Stimulated activated naive CD8-positive, alpha-beta T cell treated with anti-CD3 and anti-CD28 coated beads, Interleukin-15, amount 100 ng/mL, for 72 hours (primary cell): ENCODE results near the gene CDH4.

Source experiments
- ATAC-seq: fragments of 150-1000 bp; cut with Tn5 transposase; 2 replicates; pipeline ENCODE4 v1.10.0; 2021; ENCODE audit warnings: mild to moderate bottlenecking, moderate library complexity
- DNase-seq, 2 donors: peaks; one replicate each; pipeline ENCODE4 v3.0.0; 2021 to 2022
- H3K27ac Mint-ChIP-seq, 2 donors: one replicate each; pipeline ENCODE4 v1.8.0; 2022; ENCODE audit warnings: mild to moderate bottlenecking in 2 of 2, mixed read lengths in 2 of 2, moderate library complexity in 2 of 2
- H3K27me3 Mint-ChIP-seq: one replicate; pipeline ENCODE4 v1.8.0; 2022; ENCODE audit warnings: mixed read lengths
- H3K4me1 Mint-ChIP-seq: one replicate; pipeline ENCODE4 v1.8.0; 2022; ENCODE audit warnings: mild to moderate bottlenecking, mixed read lengths
- H3K4me3 Mint-ChIP-seq, 2 donors: one replicate each; pipeline ENCODE4 v1.8.0; 2022; ENCODE audit warnings: mild to moderate bottlenecking in 2 of 2, mixed read lengths in 2 of 2, moderate library complexity in 1 of 2
- H3K9me3 Mint-ChIP-seq, 2 donors: one replicate each; pipeline ENCODE4 v1.8.0; 2022; ENCODE audit warnings: mixed read lengths in 2 of 2

CDH4 gene

DNA sequence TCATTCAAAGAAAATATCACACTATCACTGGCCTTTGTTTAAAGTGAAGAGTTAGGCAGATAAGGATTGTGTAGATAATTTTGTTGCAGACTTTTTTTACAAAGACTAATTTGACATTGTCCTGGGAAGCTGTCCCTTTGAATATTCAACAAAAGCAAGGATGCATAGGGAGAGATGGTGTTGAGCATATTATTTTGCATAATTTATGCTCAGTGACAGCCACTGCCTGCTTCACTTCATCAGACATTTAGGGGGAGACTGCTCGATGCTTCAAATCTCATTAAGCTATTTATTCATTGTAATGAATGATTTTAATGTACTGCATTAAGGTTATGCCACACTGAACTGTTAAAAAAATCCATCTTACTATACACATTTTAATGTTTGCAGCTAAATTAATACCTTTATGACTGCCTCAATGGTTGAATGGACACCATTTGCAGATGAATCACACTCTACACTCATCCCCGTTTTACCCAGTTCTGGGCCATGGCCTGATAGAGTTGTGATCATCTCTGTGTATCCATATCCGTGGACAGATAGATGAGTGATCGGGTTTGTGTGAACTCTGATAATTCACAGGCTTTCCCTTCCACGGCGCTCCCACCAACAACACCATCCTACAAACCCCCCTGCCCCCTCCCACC, 128.0 kb downstream of the CDH4 start:
- no peak overlapping the region for H3K27ac Mint-ChIP-seq
- no peak for ATAC-seq
- no peak for DNase-seq
- H3K4me1 Mint-ChIP-seq = no peaks in the 10 kb centered on the region
- H3K27me3 Mint-ChIP-seq = no peaks in the 10 kb centered on the region
- peaks cover 7 to 18% of the 10 kb centered on the region in 2 donors for H3K9me3 Mint-ChIP-seq
- H3K4me3 Mint-ChIP-seq = no peak overlapping the region

DNA sequence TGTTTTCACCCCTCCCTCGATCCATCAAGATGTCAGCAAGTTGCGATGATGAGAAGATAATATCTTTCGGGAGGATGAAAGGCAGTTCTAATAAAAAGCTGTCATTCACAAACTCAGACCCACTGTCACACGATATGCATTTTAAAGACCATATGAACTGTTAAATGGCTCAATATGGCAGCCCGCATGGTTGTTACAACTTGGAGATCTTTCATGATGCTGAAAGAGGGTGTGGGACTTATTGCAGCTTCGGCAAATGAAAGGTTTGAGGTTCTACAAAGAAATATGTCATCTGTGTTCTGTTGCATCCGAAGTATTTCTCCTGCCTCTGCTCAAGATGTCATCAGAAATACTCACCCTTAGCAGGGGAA, 128.5 kb downstream of the CDH4 start:
- DNase-seq (no peak), ATAC-seq (no peak)
- H3K27ac Mint-ChIP-seq = no peak overlapping the region
- H3K4me1 Mint-ChIP-seq = no peaks in the 10 kb centered on the region
- H3K9me3 Mint-ChIP-seq = peaks cover 7 to 18% of the 10 kb centered on the region in 2 donors
- no peak overlapping the region for H3K4me3 Mint-ChIP-seq
- H3K27me3 Mint-ChIP-seq = peaks cover 2% of the 10 kb centered on the region

DNA sequence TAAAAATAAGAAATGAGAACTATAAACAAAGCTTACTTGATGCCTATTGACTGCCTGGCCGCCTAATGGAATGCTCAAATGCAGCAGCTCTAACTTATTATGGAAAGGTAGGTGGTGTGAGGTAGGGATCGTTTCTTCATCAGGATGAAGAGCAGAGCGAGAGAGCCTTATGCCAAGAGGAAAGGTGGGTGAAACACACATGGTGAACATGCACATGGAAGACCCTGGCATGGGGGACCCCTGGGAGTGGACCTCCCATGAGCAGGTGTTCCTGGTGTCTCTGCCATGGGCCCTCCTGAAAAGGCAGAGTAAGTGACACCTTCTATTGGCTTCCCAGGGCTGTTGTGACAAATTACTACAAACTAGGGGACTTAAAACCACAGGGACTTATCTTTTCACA, 130.1 kb downstream of the CDH4 start:
- DNase-seq (no peak), ATAC-seq (no peak)
- peaks cover 17% of the 10 kb centered on the region for H3K27me3 Mint-ChIP-seq
- no peaks in the 10 kb centered on the region for H3K4me1 Mint-ChIP-seq
- H3K4me3 Mint-ChIP-seq = no peak overlapping the region
- H3K27ac Mint-ChIP-seq = no peak overlapping the region
- H3K9me3 Mint-ChIP-seq = peaks cover 7 to 18% of the 10 kb centered on the region in 2 donors

DNA sequence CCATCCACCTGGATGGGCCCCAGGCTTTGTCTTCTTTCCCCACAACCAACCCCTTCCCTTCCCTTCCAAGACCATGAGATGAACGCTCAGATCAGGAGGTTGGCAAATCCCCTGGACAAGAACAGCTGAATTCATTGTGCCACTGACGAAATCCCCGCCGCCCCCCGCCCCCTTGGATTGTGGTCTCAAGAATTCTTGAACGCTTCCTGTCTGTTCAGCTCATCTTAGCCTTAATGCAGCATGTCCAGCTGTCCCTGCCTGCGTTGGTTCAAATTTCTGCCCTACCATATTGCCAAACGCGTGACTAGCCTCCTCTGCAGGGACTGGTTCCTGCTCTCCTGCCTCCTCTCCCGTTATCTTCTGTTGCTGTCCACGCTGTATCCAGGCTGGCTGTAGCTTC, 133.2 kb downstream of the CDH4 start:
- DNase-seq (no peak), ATAC-seq (no peak)
- Mint-ChIP-seq H3K4me3 (no peak overlapping the region), H3K9me3 (peaks cover 12 to 27% of the 10 kb centered on the region in 2 donors), H3K27me3 (peaks cover 26% of the 10 kb centered on the region), H3K4me1 (no peaks in the 10 kb centered on the region), H3K27ac (no peak overlapping the region)

DNA sequence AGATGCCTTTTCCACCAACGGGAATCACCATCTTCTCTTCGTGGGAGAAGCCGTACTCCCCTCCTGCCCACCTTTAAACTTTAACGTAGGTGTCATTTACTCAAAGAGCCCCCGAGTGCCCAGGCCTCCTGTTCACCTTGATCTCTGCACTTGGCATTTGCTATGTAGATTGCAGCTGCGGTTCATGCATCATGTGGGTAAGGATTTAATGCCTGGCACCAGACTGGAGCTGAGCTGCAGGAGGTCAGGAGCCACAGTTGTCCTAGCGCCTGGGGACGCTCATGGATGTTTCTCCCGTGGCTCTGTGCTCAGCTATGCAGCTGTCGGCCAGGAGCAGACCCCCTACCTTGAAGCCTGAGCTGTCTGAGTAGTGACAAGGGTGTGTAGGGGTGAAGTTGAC, 133.7 kb downstream of the CDH4 start:
- Mint-ChIP-seq H3K27ac (no peak overlapping the region), H3K4me3 (no peak overlapping the region), H3K9me3 (peaks cover 12 to 27% of the 10 kb centered on the region in 2 donors), H3K27me3 (peaks cover 26% of the 10 kb centered on the region), H3K4me1 (no peaks in the 10 kb centered on the region)
- ATAC-seq (no peak), DNase-seq (no peak)

DNA sequence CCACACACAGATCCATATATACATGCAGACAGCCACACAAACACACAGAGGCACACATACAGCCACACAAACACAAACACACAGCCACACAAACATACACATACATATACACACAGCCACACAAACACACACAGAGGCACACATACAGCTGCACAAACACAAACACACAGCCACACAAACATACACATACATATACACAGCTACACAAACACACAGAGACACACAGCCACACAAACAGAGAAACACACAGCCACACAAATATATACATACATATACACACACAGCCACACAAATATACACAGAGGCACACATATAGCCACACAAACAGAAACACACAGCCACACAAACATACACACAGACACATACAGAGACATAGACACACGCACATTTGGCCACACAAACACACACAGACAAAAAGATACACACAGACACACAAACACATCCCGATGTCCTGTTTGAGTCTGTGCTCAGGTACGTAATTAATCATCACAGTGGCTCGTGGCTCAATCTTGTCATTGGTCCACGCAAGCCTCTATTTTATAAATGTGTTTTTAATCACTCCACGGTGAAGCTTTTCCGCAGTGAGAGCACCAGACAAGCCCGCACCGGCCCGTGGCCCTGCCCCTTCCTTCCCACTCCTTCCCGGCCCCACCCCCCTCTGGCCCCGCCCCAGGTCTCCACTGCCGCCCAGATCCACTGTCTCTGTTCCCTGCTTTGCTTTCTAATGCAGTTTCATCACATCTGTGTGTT, 135.3 kb downstream of the CDH4 start:
- Mint-ChIP-seq H3K27ac (peak overlapping the region in 1 of 2 donors; percentile 2), H3K9me3 (peaks cover 8 to 21% of the 10 kb centered on the region in 2 donors), H3K4me3 (no peak overlapping the region), H3K4me1 (no peaks in the 10 kb centered on the region), H3K27me3 (peaks cover 33% of the 10 kb centered on the region)
- ATAC-seq (no peak), DNase-seq (no peak)

DNA sequence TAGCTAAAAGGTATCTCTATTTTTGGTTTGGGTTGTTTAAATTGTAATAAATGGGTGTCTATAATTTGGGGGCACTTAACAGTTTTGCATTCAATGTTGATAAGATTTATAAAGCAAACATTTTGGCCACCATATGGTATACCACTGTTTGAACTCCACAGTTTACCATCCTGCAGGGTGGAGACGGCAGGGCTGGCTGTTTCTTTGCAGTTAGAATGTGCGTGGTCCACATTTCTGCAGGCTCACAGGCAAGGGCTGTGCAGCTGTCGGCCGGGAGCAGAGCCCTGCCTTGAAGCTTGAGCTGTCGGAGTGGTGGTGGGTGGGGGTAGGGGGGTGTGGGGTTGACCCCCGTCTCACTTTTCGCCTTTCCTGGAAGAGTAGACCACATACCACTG, 135.9 kb downstream of the CDH4 start:
- DNase-seq = no peak
- ATAC-seq = no peak
- peaks cover 5 to 17% of the 10 kb centered on the region in 2 donors for H3K9me3 Mint-ChIP-seq
- no peak overlapping the region for H3K4me3 Mint-ChIP-seq
- H3K27me3 Mint-ChIP-seq = peaks cover 33% of the 10 kb centered on the region
- H3K4me1 Mint-ChIP-seq = no peaks in the 10 kb centered on the region
- no peak overlapping the region for H3K27ac Mint-ChIP-seq

DNA sequence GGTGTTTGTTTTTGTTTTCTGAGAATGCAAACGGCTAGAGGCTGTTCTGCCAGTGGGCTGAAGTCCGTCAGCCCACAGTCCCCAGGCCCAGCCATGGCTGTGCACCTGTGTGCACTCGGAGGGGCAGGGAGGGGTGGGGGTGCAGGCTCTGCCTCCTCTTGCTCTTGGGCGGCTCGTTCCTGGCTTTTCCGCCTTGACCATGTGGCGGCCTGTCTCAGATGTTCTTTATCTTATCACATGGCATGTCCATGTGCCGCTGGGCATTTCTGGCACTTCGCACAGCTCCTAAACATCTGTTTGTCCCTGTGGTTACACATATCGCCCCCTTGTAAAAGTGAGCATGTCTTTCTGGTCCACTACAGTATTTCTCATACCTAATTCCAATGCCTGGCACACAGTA, 137.0 kb downstream of the CDH4 start:
- Mint-ChIP-seq H3K9me3 (peaks cover 5 to 17% of the 10 kb centered on the region in 2 donors), H3K4me1 (no peaks in the 10 kb centered on the region), H3K27ac (no peak overlapping the region), H3K27me3 (peaks cover 33% of the 10 kb centered on the region), H3K4me3 (no peak overlapping the region)
- ATAC-seq = no peak
- DNase-seq = no peak

DNA sequence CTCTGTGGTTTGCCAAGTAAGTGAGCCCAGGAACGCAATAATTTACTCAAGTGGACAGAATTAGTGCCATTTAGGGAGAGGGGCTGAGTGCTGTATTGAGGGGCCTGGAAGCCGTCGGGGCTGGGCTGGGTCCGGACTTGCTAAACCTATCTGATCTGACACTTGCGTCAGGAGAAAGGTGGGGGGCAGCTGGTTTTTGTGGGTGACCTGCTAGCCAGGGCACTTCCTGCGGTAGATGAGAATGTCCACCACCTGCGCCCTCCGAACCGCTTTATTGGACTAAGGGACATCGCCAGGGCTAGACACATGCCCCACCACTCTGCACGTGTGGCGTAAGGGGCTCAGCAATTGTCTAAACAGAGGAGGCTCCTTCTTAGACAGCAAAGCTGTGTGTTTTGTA, 139.1 kb downstream of the CDH4 start:
- Mint-ChIP-seq H3K9me3 (peaks cover 5 to 10% of the 10 kb centered on the region in 2 donors), H3K4me3 (no peak overlapping the region), H3K27me3 (peaks cover 25% of the 10 kb centered on the region), H3K4me1 (no peaks in the 10 kb centered on the region), H3K27ac (no peak overlapping the region)
- ATAC-seq (no peak), DNase-seq (no peak)

DNA sequence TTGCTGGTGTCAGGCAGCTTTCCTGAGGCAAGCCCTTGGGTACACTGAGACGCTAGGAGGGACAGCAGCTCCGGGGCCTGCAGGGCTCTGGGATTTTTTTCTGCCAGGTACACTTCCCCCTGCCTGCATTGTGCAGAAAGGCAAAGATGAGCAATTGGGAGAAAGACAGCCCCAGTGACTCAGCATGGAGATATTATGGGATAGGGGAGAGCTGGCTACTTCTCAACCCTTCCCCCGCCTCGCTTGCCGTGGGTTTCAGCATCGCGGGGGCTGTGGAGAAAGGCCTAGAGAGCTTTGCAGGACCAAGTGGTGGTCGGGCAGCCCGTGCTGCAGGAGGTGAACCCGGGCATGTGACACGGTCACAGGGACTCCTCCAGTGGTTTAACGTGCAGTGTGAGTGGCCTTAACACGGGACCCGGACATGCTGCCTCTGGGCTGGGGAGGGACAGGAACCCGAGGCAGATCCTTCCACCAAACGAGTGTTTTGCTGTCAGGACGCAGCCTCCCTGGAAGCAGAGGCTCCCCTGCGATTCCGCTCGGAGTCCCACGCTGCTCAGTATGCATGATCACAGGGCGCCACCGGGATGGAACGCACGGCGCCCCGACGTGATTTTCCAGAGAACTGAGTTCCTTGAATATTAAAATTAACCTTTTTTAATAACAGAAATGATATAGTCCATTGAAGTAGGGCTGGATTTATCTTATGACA, 139.9 kb downstream of the CDH4 start:
- Mint-ChIP-seq H3K4me1 (no peaks in the 10 kb centered on the region), H3K27me3 (peaks cover 18% of the 10 kb centered on the region), H3K27ac (no peak overlapping the region), H3K4me3 (no peak overlapping the region), H3K9me3 (peaks cover 5 to 10% of the 10 kb centered on the region in 2 donors)
- DNase-seq (no peak), ATAC-seq (no peak)

DNA sequence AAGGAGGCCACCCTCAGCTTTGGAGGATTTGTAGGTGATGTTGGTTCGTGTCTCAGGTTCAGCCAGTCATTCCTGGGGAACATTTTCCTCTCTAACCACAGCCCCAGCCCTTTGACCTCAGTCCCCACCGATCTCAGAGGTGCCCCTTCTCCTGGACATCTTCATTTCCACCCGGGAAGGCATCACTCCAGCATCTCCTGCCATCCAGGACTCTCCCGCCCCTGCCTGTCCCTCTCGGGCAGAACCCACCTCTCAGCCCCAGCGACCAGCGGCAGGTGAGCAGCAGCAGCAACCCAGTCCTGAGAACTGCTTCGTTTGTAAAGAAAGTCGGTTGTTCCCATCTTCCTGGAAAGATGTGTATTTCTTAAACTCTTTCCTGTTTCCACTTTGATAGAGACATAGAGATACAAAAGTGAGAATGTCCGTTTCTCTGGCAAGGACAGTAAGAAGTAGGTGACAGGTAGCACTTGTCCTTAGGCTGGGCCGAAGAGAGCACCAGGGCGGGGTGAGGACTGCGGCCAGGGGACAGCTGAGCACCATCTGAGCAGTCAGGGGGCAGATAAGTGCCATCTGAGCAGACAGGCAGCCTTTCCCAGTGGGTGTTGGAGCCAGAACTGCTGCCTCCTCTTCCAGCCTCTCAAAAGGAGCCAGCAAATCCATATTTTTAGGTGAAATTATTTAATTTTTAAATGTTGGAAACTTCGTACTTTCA, 142.2 kb downstream of the CDH4 start:
- peaks cover 5 to 8% of the 10 kb centered on the region in 2 donors for H3K9me3 Mint-ChIP-seq
- H3K27ac Mint-ChIP-seq = no peak overlapping the region
- no peak overlapping the region for H3K4me3 Mint-ChIP-seq
- ATAC-seq (no peak), DNase-seq (no peak)
- no peaks in the 10 kb centered on the region for H3K4me1 Mint-ChIP-seq
- H3K27me3 Mint-ChIP-seq = peaks cover 8% of the 10 kb centered on the region

DNA sequence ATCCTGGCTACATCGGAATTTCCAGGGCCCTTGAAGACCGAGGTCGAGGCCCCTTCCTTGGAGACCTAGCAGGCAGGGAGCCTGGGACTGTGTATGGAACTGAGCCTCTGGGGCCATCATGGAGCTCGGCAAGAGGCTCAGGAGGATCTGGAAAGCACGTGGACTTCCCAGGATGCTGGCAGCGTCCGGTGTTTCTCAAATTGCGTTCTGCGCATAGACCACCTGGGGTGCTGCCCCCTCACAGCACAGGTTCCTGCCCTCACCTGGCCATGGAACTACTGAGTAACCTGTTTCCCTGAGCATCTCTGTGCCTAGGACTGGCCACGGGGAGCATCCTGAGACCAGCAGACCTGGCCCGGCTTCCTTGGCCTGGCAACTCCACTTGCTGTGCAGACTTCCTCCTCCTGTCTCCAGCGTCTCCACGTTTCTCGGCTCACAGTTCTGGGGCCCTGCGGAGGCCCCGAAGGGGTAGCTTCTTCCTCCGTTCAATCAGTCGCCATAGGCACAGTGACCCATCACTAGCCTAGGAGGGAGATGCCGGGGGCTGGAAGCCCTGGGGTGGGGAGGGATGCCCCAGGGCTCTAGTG, 144.3 kb downstream of the CDH4 start:
- no peaks in the 10 kb centered on the region for H3K9me3 Mint-ChIP-seq
- no peak overlapping the region for H3K27ac Mint-ChIP-seq

DNA sequence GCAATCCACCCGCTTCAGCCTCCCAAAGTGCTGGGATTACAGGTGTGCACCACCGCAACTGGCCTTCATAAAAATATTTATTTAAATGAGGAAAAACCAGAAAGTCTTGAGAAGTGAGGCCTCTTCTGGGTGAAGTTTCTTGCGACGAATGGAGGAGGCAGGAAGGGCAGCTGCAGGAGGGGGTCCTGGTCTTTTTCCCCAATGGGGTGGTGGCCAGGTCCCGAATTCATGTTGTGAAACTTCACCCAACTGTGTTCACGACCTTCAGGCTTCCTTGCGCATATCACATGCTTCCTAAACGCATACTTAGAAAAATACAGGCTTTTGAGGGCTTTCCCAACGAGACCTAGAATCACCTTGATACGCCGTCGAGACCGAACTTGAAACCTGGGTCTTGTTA, 145.1 kb downstream of the CDH4 start:
- H3K4me1 Mint-ChIP-seq = no peaks in the 10 kb centered on the region
- no peak overlapping the region for H3K4me3 Mint-ChIP-seq
- ATAC-seq = no peak
- DNase-seq = no peak
- H3K27ac Mint-ChIP-seq = no peak overlapping the region
- H3K9me3 Mint-ChIP-seq = no peaks in the 10 kb centered on the region
- no peaks in the 10 kb centered on the region for H3K27me3 Mint-ChIP-seq

More for the DNA sequence above, 144.3 kb downstream of the CDH4 start:
- Mint-ChIP-seq H3K27me3 (peaks cover 8% of the 10 kb centered on the region), H3K4me3 (no peak overlapping the region), H3K4me1 (no peaks in the 10 kb centered on the region)
- ATAC-seq (no peak), DNase-seq (no peak)

DNA sequence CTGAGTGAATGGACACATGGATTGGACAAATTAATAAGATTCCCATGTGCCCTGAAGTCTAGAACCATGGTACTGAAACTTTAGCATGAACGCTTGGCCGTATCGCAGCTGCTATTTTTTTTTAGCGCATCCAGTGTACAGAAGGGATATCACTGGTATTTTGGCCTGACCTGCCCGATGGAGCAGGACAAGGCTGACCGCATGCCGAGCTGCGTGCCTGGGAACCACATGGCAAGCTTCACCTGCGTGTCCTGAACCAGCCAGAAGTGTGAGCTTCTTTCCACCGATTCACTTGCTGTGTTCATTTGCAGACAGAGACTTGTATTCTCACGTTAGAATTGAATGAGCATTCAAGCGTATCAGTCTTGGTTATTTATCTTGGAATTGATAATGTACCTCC, 145.7 kb downstream of the CDH4 start:
- H3K27me3 Mint-ChIP-seq = no peaks in the 10 kb centered on the region
- H3K9me3 Mint-ChIP-seq = no peaks in the 10 kb centered on the region
- ATAC-seq (no peak), DNase-seq (no peak)
- H3K4me3 Mint-ChIP-seq = no peak overlapping the region
- no peaks in the 10 kb centered on the region for H3K4me1 Mint-ChIP-seq
- no peak overlapping the region for H3K27ac Mint-ChIP-seq

DNA sequence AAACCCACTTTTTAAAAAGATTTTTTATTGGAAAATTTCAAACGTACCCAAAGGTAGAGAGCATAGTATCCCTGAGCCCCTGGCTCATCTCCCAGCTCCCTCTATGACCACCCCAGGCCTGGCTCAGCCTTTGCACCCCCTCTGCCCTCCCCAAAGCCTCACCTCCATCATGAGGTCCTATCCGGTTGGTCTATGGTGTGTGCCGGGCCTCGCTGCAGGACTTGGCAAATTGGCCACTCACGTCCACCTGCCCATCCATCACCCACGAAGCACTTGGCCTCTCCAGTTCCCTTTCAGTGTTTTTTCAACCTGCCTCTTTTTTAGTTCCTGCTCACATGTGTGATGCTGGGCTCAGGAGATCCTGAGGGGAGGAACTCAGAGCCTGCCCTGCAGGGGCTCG, 147.4 kb downstream of the CDH4 start:
- Mint-ChIP-seq H3K27ac (no peak overlapping the region), H3K4me3 (no peak overlapping the region), H3K9me3 (no peaks in the 10 kb centered on the region), H3K27me3 (no peaks in the 10 kb centered on the region), H3K4me1 (no peaks in the 10 kb centered on the region)
- ATAC-seq (no peak), DNase-seq (no peak)
